Stimulated activated naive CD4-positive, alpha-beta T cell treated with Interleukin-2 at 50 U/mL for 16 hours (primary cell): ENCODE results near the gene NSFL1C.
"Not testable (repeated sequence)": the region's sequence is repeated elsewhere in the genome, so short reads cannot be mapped to it uniquely, and the experiment has no call there.

ENCODE experiments used
- DNase-seq: peaks from one replicate; lab custom pipeline; 2025; lab: John Stamatoyannopoulos, UW

The NSFL1C gene

DNA sequence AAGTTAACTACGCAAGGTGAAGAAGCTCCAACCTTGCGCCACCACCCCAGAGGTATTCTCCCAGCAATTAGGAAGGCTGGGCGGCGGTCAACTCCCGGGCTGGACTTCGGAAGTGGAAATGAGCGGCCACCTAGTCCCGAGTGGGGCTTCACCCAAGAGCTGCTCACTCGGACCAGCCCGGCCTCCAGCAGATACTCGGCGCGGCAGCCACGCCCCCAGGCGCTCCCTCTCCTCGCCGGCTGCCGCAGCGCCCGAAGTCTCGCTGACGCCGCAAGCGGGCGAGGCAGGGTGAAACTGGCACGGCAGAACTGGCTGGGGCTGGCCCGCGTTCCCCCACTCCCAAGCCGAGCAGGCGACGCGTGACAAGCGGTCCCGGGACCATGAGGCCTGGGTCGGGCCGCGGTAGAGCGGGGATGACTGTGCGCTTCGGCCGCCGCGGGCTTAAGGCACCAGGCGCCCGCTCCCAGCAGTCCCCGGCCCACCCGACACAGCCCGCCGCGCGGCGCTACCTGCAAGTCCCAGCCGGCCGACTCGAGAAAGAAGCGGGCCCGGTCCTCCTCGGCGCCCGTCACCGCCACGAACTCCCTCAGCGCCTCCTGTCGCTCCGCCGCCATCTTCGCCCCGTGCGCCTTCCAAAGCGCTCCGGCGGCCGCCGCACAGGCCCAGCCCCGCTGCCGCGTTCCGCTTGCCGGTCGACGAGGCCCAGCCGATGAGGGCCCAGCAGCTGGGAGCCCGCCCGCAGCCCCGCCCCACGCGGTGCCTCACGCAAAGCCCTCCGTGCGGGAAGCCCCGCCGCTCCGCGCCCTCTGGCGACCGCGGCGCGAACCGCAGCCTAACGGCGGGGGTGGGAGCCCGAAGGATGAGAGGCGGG, at the start of gene NSFL1C:
TSS of gene NSFL1C (minus strand) at position 639 of the 871 bp plus-strand sequence. CDS start at position 614, 25 bp downstream.
- peak; percentile 95 for DNase-seq

DNA sequence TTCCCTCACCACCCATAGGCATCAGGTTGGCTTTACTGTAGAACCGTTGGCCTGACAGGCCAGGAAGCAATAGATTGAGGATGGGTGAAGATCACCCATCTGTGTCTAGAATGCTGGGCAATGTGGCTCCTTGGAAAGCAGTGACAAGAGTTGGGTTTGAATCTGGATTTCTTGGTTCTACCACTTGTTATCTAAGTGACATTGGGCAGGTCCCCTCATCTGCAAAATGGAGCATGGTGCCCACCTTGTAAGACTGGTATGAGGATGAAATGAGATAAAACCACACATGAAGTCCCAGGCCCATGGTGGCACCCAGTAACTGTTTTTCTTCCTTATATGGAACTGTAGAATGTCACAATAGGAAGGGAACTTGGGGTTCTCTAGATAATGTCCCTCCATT, 47.2 kb upstream of the NSFL1C start:
- DNase-seq = no peak

DNA sequence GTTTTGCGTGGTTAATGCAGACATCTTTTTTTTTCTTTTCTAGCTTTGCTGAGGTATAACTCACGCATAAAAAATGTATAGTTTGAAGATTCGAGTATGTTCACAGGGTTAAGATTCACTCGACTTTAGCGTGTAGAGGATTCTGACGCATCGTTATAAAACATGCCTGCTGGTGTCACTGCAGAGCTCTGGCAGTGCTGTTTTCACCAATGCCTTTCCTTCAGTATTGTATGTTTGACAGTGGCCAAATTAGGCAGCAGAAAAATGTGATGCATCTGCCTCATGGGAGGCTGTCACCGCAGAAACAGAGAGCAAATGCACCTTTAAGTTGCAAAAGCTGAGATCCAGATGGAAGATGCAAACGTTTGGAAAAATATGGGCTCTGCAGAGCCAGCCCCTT, 42.6 kb upstream of the NSFL1C start:
- no peak for DNase-seq

DNA sequence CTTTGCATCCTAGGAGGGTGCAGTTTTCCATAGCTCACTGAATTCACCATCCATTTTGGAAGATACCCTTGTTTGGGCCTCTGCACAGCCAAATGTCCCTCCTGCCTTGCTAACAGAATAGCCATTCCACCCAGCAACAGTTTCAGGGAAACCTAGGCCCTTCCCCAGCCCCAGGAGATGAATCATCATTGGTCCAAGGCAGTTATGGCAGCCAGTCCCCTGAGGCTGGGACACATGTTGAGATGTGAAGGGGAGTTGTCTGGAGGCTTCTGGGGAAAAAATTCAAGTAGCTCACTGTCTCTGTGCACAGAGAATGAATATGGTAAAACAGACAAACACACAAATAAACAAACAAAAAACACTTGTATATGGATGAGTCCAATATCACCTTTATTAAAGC, 41.9 kb upstream of the NSFL1C start:
- no peak for DNase-seq

DNA sequence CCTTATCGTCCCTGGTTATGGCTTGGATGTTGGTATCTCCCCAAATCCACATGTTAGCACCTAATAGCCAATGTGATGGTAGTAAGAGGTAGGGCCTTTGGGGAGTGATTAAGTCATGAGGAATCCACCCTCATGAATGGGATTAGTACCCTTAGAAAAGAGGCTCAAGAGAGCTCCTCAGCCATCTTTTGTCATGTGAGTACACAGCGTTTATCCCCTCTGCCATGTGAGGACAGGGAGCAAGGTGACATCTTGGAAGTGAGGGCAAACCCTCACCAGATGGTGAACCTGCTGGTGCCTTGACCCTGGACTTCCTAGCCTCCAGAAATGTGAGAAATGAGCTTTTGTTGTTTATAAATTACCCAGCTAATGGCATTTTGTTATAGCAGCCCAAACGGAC, 40.6 kb upstream of the NSFL1C start:
- DNase-seq = no peak

DNA sequence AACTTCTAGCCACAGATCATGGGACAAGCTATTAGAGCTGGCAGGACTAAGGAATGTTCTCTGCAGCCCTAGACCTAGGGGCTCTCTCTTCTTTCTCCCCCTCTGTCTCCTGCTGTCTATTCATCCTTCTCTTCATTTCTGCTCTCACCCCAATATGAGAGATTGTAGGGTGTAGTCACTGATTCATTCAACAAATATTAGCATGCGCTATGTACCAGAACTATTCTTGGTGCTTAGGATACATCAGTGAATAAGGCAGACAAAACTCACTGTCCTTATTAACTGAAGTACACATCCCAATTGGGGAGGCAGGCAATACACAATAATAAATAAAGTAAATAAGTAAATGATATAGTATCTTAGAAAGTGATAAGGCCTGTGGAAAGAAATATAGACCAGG, 39.2 kb upstream of the NSFL1C start:
- DNase-seq = no peak

DNA sequence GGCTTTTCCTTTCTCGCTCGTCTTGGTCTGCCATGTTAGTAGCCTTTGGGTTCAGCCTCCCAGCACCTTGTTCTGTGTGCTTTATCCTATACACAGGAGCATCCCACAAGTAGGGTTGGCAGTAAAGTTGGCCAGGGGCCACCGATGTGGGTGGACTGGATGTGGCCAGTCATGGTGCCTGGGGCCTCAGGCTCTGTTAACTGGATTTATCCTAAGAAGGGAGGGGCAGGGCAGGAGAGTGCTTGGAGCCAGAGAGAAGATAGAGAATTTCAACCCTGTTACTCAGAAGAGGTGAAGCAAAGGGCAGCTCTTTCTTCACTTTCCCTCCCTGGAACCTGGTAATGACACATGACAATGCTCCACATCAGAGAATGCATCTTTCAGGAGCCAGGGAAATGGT, 38.7 kb upstream of the NSFL1C start:
- DNase-seq = no peak

DNA sequence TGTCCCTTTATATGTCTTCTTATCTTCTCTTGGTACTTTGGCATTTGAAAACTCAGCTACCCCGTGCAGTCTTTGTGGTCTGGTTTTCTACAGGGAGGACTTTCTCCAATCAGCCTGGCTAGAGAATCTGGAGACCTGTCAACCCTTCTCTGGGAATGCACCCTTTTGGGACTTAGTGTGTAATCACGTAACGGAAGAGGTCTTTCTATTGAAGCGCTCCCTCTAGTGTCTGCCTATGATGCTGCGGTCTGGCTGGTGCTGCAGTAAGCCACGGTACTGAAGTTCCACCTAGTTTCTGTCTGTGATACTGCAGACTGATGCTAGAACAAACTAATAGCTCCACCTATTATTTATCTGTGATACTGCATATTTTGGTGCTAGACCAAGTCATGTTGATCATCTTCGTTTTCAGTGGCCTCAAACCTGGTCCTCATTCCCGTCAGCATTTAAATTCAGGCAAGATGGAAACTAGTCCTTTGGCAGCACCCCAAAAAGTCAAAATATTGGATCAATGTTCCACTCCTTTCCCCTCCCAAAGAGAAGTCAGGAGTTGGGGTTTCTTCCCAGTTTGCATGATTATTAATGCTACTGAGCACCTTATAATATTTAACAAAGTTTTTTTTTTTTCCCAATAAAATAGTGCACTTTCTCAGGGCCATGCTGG, 37.0 kb upstream of the NSFL1C start:
- peak; percentile 66 for DNase-seq

DNA sequence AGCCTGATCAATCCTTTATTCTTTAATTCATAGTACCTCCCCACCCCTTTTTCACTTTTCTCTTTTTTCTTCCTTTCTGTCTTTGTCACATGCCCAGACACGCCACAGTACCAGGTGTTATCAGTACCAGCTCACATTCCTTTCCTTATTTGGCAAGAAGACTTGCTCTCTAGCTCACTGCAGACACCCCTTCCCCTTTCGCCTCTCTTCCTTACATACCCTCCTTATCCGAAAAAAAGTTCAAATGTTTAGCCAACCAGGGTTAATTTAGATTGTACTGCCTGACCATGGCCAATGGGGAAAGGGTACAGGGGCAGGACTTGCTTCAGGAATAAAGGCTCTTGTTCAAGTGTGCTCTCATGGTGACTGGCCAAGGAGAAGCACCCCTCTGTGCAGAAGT, 33.8 kb upstream of the NSFL1C start:
- DNase-seq = no peak

DNA sequence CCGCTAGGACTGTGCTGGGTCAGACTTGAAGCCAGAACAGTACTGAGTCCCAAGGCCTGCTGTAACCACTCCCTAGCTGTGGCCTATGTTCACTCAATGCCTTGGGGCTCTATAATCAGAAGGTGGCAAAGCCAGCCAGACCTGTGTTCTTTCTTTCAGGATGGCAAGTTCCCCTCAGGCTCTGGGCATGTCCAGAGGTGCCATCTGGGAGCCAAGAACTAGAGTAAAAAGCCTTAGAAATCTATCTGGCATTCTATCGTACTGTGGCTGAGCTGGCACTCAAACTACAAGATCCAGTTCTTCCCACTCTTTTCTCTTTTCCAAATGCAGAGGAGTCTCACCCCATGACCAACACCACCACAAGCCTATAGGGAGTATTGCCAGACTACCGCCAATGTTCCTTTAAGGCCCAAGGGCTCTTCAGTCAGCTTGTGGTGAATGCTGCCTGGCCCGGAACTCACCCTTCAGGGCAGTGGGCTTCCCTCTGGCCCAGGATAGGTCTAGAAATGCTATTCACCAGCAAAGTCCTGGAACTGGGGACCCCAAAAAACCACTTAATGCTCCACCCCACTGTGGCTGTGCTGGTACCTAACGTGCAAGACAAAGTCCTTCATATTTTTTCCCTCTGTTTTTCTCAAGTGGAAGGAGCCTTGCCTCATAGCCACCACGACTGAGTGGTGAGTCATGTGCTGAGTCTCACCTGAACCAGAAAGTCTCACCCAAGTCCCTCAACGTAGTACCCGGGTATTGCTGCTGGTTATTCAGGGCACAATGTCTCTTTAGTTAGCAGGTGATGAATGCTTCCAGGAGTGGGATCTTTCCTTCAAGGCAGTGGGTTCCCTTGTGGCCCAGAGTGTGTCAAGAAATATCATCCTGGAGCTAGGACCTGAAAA, 33.1 kb upstream of the NSFL1C start:
- DNase-seq = no peak

DNA sequence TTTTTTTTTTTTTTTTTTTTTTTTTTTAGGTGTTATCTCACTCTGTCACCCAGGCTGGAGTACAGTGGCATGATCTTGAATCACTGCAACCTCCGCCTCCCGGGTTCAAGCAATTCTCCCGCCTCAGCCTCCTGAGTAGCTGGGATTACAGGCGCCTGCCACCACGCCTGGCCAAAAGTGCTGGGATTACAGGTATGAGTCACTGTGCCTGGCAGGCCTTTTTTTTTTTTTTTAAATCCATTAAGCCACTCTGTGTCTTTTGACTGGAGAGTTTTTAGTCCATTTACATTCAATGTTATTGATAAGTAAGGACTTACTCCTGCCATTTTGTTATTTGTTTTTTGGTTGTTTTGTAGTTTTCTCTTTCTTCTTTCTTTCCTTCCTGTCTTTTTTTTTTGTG, 30.7 kb upstream of the NSFL1C start:
- not testable (repeated sequence) for DNase-seq

DNA sequence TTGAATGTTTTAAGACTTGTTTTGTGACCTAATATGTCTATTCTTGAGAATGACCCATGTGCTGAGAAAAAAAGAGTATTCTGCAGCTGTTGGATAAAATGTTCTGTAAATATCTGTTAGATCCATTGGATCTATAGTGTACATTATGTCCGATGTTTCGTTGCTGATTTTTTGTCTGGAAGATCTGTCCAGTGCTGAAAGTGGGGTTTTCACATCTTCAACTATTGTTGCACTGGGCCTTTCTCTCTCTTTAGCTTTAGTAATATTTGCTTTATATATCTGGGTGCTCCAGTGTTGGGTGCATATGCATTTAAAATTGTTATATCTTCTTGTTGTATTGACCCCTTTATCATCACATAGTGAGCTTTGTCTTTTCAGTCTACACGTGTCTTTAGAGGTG, 30.3 kb upstream of the NSFL1C start:
- no peak for DNase-seq

DNA sequence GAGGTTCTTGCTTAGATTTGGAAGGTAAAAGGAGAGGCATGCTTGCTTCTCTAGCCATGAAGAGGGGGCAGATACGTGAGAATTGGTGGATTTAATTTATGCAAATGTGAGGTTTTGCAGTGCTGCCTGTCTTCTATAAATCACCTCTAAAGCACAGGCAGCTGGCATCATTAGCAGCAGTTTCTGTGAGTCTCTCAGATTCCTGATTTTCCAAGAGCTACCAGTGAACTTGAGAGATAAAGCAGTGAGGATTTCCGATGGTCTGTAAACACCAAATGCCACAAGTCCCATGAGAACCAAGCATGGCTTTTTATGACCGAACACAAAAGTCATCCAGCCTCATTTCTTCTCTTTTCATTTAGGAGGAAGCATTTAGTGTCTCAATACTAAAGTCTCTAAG, 27.8 kb upstream of the NSFL1C start:
- DNase-seq = no peak

DNA sequence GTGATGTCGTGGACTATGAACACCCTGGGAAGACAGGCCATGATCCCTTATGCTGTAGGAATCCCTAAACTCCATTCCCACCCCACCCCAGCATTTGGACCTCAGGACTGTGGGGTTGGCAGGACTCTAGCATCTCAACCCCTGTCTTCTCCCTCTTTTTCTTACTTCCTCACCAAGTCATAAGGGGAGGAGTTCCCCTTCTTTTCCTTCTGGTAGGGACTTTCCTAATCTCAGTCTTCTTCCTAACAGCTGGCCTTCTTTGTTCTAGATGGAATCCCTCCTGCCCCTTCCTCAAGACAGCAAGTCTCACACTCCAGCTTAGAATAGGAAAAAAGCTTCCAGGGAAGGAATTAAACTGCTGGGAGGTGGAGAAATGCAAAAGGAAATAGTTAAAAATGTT, 26.9 kb upstream of the NSFL1C start:
- no peak for DNase-seq

DNA sequence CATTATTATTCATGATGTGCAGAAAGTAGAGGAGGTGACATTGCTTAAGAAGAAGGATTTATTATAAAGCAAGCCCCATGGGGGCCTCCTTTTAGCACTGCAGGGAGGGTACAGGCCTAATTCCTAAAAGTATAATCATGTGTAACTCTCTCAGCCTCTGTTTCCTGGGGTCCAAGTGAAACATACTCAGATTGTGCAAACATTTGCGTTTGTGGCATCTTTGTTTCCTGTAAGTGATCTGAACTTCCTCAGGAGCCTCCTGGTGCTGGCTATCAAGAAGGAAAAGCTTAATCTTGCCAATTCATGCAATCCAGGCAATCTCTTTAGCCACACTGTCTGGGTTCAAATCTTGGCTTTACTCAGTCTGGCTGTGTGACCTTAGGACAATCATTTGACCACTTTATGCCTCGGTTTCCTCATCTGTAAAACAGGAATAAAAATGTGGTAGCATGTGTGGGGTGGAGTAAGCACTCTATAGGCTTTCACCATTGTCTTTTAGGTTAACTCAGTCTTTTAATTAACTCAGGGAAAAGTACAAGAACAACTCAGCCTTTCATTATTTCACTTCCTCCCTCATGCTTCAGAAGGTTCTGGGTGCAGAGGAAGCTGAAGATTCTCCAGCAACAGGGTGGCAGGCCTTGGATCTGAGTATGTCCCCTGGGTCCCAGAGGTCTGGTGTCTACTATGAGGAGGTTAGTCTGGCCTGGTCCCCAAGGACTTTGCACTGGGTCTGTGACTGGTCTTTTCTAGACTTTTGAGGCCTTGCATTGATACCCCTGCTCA, 25.4 kb upstream of the NSFL1C start:
- no peak for DNase-seq

DNA sequence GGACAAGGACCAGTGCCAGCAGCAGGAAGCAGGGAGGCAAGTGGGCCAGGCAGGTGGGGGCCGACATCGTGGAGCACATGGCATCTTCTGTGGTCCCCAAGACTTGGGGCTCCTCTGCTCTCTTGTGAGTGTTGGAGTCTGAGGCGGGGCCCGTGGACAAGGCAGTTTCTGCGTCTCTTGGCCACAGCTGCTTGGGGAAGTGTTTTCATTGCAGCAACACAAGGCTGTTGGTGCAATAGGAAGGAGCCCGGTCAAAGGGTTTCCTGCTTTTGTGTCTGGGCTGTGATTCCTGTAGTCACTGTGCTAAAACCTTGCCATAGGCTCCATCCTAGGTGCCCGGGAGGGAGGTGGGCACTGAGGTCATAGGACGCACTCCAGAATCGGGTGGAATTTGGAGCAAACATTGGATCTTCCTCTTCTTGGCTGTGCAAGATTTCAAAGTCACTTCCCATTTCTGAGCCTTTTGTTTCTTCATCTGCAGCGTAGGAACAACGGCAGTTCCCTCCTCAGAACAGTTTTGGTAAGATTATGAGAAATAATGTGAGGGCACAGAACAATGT, 24.7 kb upstream of the NSFL1C start, which contains the start of gene SIRPB2:
TSS of gene SIRPB2 (minus strand) at position 140 of the 560 bp plus-strand sequence. CDS start at position 79, 61 bp downstream.
- DNase-seq = no peak

DNA sequence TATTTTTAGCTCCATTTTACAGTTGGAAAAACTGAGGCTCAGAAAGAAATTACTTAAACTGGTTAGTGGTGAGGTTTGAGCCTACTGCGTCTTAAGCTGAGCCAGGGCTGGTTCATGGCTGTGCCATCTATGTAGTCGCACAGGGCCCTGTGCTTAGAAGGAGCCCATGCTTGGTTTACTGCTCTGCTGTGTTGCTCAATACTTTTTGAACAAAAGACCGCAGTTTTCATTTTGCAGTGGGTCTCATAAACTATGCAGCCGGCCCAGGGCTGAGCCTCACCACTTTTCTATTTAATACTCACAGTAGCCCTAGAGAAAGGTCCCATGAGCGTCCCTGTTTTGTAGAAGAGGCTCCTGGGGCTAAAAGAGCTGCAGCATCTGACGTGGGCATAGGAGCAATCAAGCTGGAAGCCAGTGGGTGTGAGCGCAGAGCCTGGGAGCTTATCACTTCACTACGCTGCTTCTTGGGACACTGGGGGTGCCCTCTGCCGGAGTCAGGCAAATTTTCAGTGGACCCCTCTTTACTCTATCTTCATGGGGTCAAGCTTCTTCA, 24.1 kb upstream of the NSFL1C start:
- DNase-seq = no peak

DNA sequence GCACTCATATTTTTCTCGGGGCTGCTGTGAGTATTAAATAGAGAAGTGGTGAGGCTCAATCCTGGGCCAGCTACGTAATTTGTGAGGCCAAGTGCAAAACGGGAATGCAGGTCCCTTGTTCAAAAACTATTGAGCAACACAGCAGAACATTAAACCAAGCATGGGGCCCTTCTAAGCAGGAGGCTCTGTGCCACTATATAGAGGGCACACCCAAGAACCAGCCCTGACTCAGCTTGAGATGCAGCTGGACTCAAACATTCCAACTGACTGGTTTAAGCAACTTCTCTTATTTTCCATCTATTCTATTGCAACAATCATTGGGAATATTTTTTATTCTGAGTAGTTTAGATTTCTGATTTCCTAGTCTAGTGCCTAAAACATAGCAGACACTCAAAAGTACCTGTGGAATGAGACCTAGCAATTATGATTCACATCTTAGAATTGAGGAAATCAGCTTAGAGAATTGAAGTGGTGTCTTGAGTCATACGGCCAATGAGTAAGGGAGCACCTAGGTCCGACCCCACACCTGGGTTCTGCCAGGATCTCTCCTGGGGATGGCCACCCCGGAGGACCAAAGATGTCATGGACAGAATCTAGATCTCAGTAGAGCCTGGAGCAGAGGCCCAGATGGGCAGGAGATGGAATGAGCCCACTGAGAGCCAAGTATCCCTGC, 23.3 kb upstream of the NSFL1C start:
- DNase-seq = no peak

DNA sequence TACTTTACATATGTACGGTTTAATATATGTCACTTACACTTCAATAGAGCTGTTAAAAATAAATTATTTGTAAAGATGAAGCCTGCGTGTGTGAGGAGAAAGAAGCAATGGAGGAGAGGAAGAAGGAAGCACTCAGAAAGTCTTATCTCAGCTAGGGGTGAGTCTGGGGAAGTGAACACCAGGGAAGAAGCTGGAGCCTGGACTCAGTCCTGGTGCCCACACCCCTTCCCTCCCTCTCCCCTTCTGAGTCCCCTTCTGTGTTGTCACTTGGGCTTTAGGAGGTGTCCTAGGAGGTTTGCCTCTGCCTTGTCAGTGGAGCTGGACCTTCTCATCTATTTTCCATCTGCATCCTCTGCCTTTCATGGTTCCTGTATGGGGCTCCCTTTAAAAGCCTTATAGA, 22.7 kb upstream of the NSFL1C start:
- DNase-seq = no peak

DNA sequence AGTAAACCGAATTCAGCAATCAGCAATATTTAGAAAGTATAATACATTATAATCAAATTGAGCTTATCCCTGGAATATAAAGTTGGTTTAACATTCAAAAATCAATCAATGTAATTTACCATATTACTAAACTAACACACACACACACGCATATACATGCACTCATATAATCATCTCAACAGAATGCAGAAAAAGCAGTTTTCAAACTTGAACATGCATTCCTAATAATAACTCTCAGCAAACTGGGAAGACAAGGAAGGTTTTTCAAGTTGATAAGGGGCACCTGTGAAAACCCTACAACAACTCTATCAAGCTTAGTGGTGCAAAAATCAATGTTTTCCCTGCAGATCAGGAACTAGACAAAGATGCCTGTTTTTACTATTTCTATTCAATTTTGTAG, 19.9 kb upstream of the NSFL1C start:
- DNase-seq = no peak
